GM12891 (cell line): ENCODE data around the gene TMPRSS4.

Experiments used
- DNase-seq: peaks from one replicate; pipeline ENCODE4 v3.0.0; 2011; ENCODE audit warnings: low spot score; ENCODE audit not compliant: insufficient read length
- FAIRE-seq: peaks from 2 replicates; lab custom pipeline; 2011; peaks lifted over from hg19 to GRCh38; lab: Jason Lieb, UNC
- PAX5 ChIP-seq: IDR thresholded peaks from 2 replicates; pipeline ENCODE4 v1.6.1; 2011; ENCODE audit warnings: low read length, moderate library complexity, mild to moderate bottlenecking; ENCODE audit not compliant: insufficient read depth, severe bottlenecking
- POLR2A ChIP-seq: IDR thresholded peaks from 2 replicates; pipeline ENCODE4 v1.6.1; 2011; ENCODE audit warnings: low read depth, low read length, control low read depth
- POLR2AphosphoS5 ChIP-seq: IDR thresholded peaks from 2 replicates; pipeline ENCODE4 v1.6.1; 2011; ENCODE audit warnings: low read depth, low read length, control low read depth
- POU2F2 ChIP-seq: IDR thresholded peaks from 2 replicates; pipeline ENCODE4 v1.6.1; 2011; ENCODE audit warnings: low read depth, mild to moderate bottlenecking, control low read depth, low read length, moderate library complexity
- SPI1 ChIP-seq: IDR thresholded peaks from 2 replicates; pipeline ENCODE4 v1.6.1; 2011; ENCODE audit warnings: low read depth, low read length, control low read depth
- TAF1 ChIP-seq: IDR thresholded peaks from 2 replicates; pipeline ENCODE4 v1.6.1; 2011; ENCODE audit warnings: low read depth, low read length, control low read depth

TMPRSS4 gene

GRCh38 chr11:118152552-118153471 lies 75.9 kb downstream of the TMPRSS4 start, which contains the start of gene SCN4B:
TSS of gene SCN4B (minus strand) at chr11:118152823. CDS start at chr11:118152673, 150 bp downstream.
- TF ChIP-seq TAF1, result no peak
- no peak for TF ChIP-seq POLR2A
- no peak for TF ChIP-seq POLR2AphosphoS5
- FAIRE-seq, result peak; percentile 54
- DNase-seq, result peak; percentile 43

DNA sequence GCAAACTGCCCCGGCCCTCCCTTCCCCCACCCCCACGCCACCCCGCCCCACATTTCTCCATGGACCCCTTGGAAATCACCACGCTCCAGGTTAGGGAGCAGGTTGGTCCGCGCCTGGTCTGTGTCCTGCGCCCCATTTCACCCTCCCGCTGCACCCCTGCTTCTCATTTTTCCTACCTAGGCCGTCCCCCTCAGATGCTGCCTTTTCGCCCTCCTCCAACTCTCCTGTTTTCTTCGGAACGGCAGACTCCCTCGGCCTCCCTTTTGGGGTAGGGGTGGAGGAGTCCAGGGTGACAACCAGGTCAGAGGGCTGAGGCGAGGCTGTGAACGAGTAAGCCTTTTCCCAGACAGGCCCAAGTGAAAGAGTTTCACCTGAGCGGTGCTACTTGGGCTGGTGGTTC lies 76.6 kb downstream of the TMPRSS4 start:
- FAIRE-seq (peak; percentile 31), DNase-seq (no peak)
- no peak for TF ChIP-seq SPI1
- TF ChIP-seq POLR2AphosphoS5, result no peak
- TF ChIP-seq PAX5, result no peak
- no peak for TF ChIP-seq POLR2A
- no peak for TF ChIP-seq POU2F2
- no peak for TF ChIP-seq TAF1

DNA sequence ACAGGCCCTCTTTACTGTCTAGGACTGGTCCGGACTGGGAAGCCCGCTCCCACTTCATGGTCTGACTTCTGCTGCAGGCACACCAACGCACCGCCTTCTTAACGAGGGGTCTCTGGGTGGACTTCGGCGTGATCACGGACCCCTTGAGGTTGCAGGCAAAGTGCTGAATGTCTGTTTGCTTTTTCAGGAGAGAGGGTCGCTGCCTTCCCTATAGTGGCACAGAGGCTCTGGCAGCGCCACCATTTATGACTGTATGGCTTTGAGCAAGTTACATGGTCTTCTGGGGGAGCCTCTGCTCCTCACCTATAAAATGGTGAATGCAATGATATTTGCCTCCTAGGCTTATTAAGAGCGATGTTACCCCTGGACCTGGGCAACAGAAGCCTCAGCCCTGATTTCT lies 77.1 kb downstream of the TMPRSS4 start:
- TF ChIP-seq POU2F2, result no peak
- TF ChIP-seq PAX5, result no peak
- no peak for TF ChIP-seq SPI1
- no peak for TF ChIP-seq TAF1
- TF ChIP-seq POLR2A, result no peak
- no peak for TF ChIP-seq POLR2AphosphoS5
- DNase-seq, result no peak
- FAIRE-seq, result no peak

GRCh38 chr11:118154641-118155040 lies 77.8 kb downstream of the TMPRSS4 start:
- TF ChIP-seq POLR2AphosphoS5 (no peak), POU2F2 (no peak), SPI1 (no peak), POLR2A (no peak), TAF1 (no peak), PAX5 (no peak)
- FAIRE-seq, result no peak
- no peak for DNase-seq

DNA sequence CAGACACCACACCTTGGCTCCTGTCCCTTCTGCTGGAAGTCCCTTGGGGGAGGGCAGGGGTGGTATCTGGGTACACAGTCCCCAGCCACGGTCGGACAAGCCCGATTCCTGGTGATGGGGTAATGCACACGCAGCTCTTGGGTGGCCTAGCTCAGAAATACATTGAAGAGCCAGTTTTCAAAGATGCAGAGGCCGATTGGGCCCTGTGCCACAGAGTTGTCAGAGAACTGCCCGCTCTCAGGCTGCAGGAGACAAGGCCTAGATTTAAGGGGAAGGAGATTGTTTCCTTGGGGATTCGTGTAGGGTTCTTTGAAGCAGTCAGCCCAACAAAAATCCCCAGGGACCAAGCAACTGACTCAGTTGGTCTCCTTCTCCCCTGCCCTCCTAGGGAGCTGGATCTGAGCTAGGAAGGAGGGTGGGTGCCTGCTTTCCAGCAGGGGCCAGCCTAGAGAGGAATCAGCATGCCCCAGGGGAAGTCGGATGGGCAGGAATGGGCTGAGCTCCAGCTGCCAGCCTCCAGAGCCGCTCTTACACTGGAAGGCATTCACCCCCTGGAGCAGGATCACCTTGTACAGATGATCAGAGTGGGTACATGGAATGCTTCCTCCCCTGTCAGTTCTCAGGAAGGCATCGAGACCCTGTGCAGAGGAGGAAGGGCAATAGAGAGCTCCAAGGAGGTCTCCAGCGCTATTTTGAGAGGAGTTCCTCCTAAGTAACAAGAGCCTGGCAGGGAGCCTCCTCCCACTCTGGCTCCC lies 79.1 kb downstream of the TMPRSS4 start:
- DNase-seq (no peak), FAIRE-seq (no peak)
- TF ChIP-seq SPI1, result no peak
- no peak for TF ChIP-seq PAX5
- no peak for TF ChIP-seq POLR2A
- no peak for TF ChIP-seq POU2F2

- DNase-seq (no peak), FAIRE-seq (no peak)
- TF ChIP-seq POLR2AphosphoS5 (no peak), SPI1 (no peak), PAX5 (no peak), TAF1 (no peak), POU2F2 (no peak), POLR2A (no peak)
Measured at GRCh38 chr11:118156531-118157185, 79.8 kb downstream of the TMPRSS4 start.

GRCh38 chr11:118157186-118157895 lies 80.5 kb downstream of the TMPRSS4 start:
- FAIRE-seq (no peak), DNase-seq (no peak)
- no peak for TF ChIP-seq POU2F2
- TF ChIP-seq POLR2A, result no peak
- TF ChIP-seq SPI1, result no peak
- TF ChIP-seq PAX5, result no peak
- no peak for TF ChIP-seq POLR2AphosphoS5
- TF ChIP-seq TAF1, result no peak

DNA sequence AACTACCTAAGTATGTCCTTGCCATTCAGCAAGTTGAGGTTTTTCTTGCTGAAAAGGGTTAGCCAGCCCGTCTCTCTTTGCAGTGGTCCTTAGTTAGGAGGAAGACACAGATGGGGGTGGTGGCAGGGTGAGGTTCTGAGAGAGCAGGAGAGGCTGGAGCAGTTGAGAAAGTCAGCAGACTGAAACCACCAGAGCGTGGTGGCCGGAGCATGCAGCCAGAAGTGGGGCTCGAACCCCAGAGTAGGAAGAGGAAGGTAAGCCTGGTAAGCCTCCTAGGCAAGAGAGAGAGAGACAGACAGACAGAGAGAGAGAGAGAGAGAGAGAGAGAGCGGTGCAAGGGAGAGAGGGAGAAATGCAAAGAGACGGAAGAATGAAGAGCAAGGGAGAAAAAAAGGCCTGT lies 84.9 kb downstream of the TMPRSS4 start:
- FAIRE-seq (no peak), DNase-seq (no peak)
- TF ChIP-seq TAF1 (no peak), PAX5 (no peak), POLR2AphosphoS5 (no peak), POU2F2 (no peak), POLR2A (no peak)
